ENCODE measurements around the gene WDFY2.

WDFY2 gene

GRCh38 chr13:51547425-51548176 is 36.7 kb upstream of the WDFY2 start:
- DNase-seq (ENCODE audit: low read depth), result no peak
- no peak overlapping the region for H3K4me3 ChIP-seq (ENCODE audit: low read length)
- no peak for TF ChIP-seq CTCF (conservative IDR thresholded peaks at IDR 0.05; ENCODE audit: low read length)

GRCh38 chr13:51549050-51549449 is 35.2 kb upstream of the WDFY2 start:
- no peak for TF ChIP-seq CTCF (conservative IDR thresholded peaks at IDR 0.05; ENCODE audit: low read length)
- DNase-seq (ENCODE audit: low read depth), result no peak
- no peak overlapping the region for H3K4me3 ChIP-seq (ENCODE audit: low read length)

- no peak for TF ChIP-seq CTCF (conservative IDR thresholded peaks at IDR 0.05; ENCODE audit: low read length)
- H3K4me3 ChIP-seq (ENCODE audit: low read length), result no peak overlapping the region
- DNase-seq (ENCODE audit: low read depth), result no peak
Measured at GRCh38 chr13:51549593-51549992, 34.7 kb upstream of the WDFY2 start.

GRCh38 chr13:51550151-51550550 is 34.1 kb upstream of the WDFY2 start:
- H3K4me3 ChIP-seq (ENCODE audit: low read length), result no peak overlapping the region
- TF ChIP-seq CTCF (conservative IDR thresholded peaks at IDR 0.05; ENCODE audit: low read length), result no peak
- no peak for DNase-seq (ENCODE audit: low read depth)

- no peak overlapping the region for H3K4me3 ChIP-seq (ENCODE audit: low read length)
- DNase-seq (ENCODE audit: low read depth), result no peak
- no peak for TF ChIP-seq CTCF (conservative IDR thresholded peaks at IDR 0.05; ENCODE audit: low read length)
Measured at GRCh38 chr13:51551416-51551815, 32.8 kb upstream of the WDFY2 start.

GRCh38 chr13:51552027-51552426 is 32.2 kb upstream of the WDFY2 start:
- no peak overlapping the region for H3K4me3 ChIP-seq (ENCODE audit: low read length)
- no peak for DNase-seq (ENCODE audit: low read depth)
- no peak for TF ChIP-seq CTCF (conservative IDR thresholded peaks at IDR 0.05; ENCODE audit: low read length)

- no peak overlapping the region for H3K4me3 ChIP-seq (ENCODE audit: low read length)
- no peak for DNase-seq (ENCODE audit: low read depth)
- no peak for TF ChIP-seq CTCF (conservative IDR thresholded peaks at IDR 0.05; ENCODE audit: low read length)
Measured at GRCh38 chr13:51553531-51553930, 30.7 kb upstream of the WDFY2 start.

Measured in AG10803 (cell line).